NCI-H2081 (cell line): ENCODE data around the gene ZNF586.
"Not testable (repeated sequence)": the region's sequence is repeated elsewhere in the genome, so short reads cannot be mapped to it uniquely, and the experiment has no call there.

Experiments used
- DNase-seq, 2 experiments: peaks; one replicate each; lab custom pipeline; 2025; lab: John Stamatoyannopoulos, UW

Gene ZNF586

DNA sequence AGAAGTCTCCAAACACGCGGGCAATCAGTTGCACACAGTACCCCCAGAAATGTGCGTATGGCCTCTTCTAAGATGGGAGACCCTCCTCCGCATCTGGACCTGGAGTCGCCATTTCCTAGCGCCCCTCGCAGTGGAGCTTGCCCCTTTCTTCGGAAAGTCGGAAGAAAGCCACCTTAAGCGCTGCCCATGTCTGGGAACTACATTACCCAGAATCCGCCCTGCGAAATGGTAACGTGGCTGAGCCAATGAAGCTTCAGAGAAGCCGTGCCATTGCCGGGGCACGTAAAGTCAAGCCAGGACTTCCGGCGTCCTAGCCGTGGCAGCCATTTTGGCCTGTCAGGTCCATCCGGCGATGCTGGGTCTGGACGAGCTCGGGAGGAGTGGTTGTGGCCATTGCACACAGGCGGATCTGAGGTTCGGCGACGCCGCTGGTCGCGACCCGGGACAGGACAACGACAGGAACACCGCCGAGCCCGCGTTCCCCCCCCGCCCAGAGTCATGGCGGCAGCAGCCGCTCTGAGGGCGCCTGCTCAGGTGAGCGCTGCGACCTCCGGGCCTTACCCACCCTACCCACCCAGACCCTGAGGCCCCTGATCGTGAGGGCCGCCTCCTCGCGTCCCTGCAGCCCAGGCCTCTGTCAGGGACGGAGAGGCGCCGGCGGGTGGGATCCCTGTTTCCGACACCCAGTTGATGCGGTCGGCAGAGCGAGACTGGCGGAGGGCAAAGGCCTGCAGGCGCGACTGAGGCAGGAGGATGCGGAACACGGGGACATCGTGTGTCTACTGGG is at the start of gene ZNF586:
TSS of gene ZNF586 (plus strand) at position 332 of the 787 bp plus-strand sequence. CDS start at position 499, 167 bp downstream.
- DNase-seq = peak; percentile 79 to 94

DNA sequence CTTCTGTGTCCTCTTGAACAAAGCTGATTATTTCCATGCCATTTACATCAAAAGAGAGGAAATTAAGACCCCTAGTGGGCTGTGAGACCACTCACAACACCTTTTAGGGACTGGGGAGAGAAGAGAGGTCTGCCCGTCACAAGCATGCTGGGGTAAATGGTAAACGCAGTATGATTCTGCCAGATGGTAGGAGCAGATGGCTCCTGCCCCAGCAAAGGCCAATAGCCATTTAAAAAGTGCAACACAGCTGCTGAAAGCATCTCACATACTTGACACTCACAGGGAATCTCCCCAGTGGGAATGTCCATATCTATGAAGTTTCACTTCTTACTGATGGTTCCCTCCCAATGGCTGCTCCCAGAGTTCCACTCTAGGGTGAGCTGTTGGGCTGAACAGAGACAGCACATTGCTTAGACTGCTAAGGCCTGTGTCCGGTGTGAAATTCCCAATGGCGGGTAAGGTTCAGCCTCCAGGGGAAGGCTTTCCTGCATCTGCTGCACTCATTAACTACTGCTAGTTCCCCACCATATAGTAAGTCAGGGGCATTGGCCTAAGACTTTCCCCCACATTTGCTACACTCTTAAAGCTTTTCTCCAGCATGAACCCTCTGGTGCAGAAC is 49.5 kb upstream of the ZNF586 start:
- DNase-seq = peak; percentile 43 to 84

DNA sequence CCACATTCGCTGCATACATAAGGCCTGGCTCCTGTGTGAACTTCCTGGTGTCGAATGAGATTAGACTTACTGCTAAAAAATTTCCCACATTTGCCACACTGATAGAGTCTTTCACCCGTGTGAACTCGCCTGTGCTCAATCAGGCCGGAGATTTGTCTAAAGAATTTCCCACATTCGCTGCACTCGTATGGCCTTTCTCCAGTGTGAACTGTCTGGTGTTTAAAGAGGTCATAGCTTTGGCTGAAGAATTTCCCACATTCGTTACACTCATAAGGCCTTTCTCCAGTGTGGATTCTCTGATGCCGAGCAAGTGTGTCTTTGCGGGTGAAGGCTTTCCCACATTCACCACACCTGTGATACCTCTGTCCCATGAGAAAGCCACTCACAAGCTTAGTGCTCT is 48.6 kb upstream of the ZNF586 start:
- no peak for DNase-seq

DNA sequence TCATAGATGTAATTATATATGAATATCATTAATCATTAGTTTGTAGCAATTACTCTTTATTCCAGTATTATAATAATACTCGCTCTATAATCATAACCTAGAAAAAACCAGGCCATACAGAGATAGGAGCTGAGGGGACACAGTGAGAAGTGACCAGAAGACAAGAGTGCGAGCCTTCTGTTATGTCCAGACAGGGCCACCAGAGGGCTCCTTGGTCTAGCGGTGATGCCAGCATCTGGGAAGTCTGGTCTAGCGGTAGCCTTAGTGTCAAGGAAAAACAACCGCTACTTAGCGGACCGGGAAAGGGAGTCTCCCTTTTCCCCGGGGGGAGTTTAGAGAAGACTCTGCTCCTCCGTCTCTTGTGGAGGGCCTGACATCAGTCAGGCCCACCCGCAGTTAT is 31.2 kb upstream of the ZNF586 start:
- peak in 1 of 2 experiments; percentile 6 for DNase-seq

- not testable (repeated sequence) for DNase-seq
Measured at GRCh38 chr19:57738770-57739169, 30.7 kb upstream of the ZNF586 start.

DNA sequence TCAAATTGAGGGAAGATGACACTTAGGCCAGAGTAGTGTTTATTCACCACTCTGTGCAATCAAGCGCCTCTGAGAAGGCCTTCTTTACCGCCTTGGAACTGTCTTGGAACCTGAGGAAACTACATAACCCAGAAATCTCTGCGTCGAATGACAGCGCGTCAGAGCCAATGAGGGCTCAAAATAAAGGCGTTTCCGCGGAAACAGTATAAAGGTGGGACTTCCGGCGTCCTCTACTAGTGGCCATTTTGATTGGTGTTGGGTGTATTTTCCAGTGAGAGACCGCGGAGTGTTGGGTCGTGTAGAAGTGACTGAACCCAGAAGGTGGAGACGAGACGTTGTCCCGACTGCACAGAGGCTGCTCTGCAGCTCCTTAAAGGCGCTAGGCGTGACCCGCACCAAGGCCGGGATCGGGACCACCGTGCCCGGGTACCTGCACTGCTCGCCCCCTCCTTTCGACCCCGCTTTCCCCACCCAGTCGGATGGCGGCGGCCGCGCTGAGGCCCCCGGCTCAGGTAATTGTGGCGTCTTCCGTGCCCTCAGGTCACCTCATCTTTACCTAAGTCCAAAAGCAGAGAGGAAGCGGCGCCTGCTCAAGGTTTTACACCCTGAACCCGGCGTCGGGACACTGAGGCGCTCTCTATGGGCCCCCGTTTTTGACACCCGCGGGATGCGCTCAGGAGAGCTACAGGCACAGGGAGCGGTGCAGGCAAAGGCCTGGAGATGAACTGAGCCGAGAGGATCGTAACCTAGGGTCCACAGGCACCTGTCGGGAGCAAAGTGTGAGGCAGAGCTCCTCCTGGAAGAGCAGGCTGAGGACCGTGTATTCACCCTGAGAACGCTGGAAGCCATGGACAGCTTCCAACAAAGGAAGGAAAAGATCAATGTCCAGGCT is 22.6 kb upstream of the ZNF586 start, which contains the start of gene ZNF776:
TSS of gene ZNF776 (plus strand) at position 236 of the 892 bp plus-strand sequence. CDS start at position 480, 244 bp downstream.
- peak; percentile 81 to 93 for DNase-seq

DNA sequence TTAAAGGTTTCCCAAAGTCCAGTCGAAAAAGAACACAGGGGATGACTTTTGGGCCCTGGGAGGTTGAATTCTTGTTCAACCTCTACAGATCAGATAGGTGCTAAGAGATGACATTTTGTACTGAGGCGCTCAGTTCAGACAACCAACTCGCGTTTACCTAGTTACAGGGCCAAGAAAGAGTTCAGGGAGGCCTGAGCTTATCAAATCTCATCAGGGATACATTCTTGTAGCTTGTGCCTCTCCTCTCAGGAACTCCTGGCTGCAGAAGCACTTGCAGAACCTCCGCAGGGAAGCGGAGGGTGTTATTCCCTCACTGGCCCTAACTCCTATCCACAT is 22.0 kb upstream of the ZNF586 start:
- DNase-seq = no peak

GRCh38 chr19:57748029-57748428 is 21.4 kb upstream of the ZNF586 start:
- no peak for DNase-seq

DNA sequence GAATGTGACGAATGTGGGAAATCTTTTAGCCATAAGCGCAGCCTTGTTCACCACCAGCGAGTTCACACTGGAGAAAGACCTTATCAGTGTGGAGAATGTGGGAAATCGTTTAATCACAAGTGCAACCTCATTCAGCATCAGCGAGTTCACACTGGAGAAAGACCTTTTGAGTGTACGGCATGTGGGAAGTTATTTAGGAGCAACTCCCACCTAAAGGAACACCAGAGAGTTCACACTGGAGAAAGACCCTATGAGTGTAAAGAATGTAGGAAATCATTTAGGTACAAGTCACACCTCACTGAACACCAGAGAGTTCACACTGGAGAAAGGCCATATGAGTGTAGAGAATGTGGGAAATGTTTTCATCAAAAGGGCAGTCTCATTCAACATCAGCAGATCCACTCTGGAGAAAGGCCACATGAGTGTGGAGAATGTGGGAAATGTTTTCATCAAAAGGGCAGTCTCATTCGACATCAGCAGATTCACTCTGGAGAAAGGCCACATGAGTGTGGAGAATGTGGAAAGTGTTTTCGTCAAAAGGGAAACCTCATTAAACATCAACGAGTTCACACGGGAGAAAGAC is 15.3 kb upstream of the ZNF586 start:
- no peak for DNase-seq

GRCh38 chr19:57755031-57755430 is 14.4 kb upstream of the ZNF586 start:
- DNase-seq = no peak

GRCh38 chr19:57757941-57758340 is 11.5 kb upstream of the ZNF586 start:
- DNase-seq = no peak

DNA sequence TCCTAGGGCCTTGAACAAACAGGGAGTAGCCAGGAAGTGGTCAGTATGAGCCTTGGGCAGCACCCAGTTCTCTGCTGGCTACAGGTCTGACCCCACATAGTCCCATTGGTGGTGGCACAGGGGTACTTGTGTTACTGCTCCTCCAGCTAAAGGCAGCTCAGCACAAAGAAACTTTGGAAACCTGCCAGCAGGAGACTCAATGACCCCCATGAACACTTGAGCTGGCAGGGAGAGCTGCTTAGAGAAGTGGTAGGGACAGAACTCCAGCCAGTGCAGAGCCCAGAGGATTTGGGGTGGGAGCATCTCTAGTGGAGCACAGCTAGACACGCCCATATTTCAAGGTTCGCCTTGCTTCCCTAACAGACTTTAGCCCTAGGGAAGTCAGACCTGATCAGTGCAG is 10.4 kb upstream of the ZNF586 start:
- DNase-seq = no peak

DNA sequence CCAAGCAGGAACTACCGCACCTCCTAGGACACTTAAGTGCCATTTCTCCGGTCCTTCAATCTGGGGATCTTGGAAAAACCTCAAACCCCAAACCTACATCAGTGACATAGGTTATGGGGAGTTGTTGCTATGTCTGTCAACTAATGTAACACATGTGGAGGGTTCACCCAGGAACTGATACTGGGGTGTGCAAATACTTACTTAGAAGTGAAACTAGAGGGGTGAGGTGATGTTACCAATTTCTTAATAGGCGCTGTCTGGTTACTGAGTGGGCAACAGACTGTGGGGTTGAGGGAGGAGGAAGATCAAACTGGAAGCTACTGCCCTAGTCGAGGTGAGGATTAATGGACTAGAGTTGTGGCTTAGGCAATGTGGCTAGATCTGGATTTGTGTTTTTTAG is 1.9 kb downstream of the ZNF586 start:
- DNase-seq = no peak

GRCh38 chr19:57773488-57773887 is 4.0 kb downstream of the ZNF586 start:
- no peak for DNase-seq

GRCh38 chr19:57776764-57777296 is 7.4 kb downstream of the ZNF586 start:
- no peak for DNase-seq

DNA sequence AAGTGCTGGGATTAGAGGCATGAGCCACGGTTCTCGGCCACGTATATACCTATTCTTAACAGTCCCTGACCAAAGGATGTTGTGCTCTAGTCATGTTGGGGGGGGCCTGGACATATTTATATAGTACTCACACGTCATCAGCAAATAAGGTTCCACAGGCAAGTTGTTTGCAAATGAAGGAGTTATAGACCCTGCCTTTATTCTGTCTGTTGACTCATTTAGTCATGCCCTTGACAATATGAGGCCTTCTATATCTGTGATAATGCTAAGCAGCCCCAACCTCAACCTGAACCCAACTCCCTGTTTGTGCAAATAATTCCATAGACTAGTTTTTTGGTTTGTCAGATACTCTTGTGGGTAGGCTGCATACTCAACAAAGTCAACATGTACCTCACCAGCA is 8.9 kb downstream of the ZNF586 start:
- no peak for DNase-seq

DNA sequence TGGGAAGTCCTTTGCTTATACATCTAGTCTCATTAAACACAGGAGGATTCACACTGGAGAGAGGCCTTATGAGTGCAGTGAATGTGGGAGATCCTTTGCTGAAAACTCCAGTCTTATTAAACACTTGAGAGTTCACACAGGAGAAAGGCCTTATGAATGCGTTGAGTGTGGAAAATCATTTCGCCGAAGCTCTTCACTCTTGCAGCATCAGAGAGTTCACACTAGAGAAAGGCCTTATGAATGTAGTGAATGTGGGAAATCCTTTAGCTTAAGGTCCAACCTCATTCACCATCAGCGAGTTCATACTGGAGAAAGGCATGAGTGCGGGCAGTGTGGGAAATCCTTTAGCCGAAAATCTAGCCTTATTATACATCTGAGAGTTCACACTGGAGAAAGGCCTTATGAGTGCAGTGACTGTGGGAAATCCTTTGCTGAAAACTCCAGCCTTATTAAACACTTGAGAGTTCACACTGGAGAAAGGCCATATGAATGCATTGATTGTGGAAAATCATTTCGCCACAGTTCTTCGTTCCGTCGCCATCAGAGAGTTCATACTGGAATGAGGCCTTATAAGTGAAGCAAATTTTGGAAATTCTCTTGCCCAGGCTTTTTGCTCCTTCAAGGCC is 9.9 kb downstream of the ZNF586 start:
- DNase-seq = no peak

GRCh38 chr19:57786286-57786685 is 16.8 kb downstream of the ZNF586 start:
- DNase-seq = no peak

DNA sequence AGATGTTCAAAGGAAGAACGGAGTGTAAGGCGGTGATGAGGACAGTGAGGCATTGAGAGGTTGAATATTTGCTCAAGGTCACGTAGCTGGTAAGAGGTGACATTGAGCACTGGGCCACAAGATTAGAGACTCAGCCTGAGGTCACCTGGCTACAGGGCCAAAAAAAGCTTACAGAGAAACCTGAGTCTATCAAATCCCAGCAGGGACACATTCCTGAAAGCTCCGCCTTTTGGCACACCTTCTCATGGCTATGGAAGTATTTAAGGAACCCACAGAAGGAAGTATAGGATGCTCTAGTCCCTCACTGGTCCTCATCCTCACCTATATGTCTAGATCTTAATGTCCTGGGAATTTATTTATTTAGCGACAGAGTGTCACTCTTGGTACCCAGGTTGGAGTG is 17.4 kb downstream of the ZNF586 start:
- DNase-seq = no peak

DNA sequence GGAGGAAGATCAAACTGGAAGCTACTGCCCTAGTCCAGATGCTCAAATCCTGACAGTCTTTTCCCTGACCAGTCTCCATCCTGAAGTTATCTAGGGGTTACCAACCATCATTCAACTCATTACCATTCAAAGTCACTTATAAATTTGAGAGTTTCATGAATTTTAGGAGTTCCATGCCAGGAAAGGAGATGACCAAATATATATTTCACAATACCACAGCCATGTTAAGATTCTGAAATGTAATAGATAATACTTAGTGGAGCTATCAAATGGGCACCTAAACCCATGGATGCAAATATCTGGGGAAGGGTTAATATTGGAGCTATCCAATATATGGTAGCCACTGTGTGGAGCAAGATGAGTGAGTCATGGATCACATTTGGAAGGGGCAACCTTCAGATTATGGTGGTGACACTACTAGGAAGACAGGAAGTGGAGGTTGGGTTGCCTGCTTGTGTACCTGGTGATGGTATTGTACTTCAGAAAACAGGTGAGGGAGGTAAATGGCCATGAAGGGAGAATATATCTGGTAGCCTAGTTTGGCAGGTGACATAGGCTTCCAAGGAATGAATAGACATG is 18.7 kb downstream of the ZNF586 start:
- no peak for DNase-seq

- no peak for DNase-seq
Measured at GRCh38 chr19:57789288-57789687, 19.8 kb downstream of the ZNF586 start.
